G401 (cell line): ENCODE results near the gene GPR160. TPM values are rescaled to one million over a fixed set of nuclear protein-coding genes. Genes with fewer than 3 reads are reported as not detected.
"Not testable (repeated sequence)": the region's sequence is repeated elsewhere in the genome, so short reads cannot be mapped to it uniquely, and the experiment has no call there.

Experiments
- DNase-seq: peaks from one replicate; pipeline ENCODE4 v3.0.0-alpha.2; 2015; ENCODE audit warnings: low spot score
- in situ Hi-C: cut with HindIII; loops from 2 replicates; pipeline ENCODE4 v1.10.0; 2016; ENCODE audit warnings: low sequenced_read_pairs, mixed read lengths
- total RNA-seq: library from RNA; depleted of rRNA; stranded (reverse); fragments of >200 nt; shearing (Covaris generic); gene quantifications from 2 replicates; pipeline ENCODE4 v1.2.3, GENCODE V29; 2014; rRNA removed

The GPR160 gene
- 4.2 and 8.9 TPM in 2 replicates for total RNA-seq

GRCh38 chr3:170037463-170038433 lies at the start of gene GPR160:
Gene GPR160 (plus strand): TSS chr3:170037995. CDS start chr3:170083973, 45,978 bp downstream.
- in situ Hi-C loops, result no loop called here
- DNase-seq, result peak; percentile 5

- no peak for DNase-seq
- in situ Hi-C loops, result no loop called here
These were observed 47.4 kb upstream of the GPR160 start for GRCh38 chr3:169990431-169990830.

DNA sequence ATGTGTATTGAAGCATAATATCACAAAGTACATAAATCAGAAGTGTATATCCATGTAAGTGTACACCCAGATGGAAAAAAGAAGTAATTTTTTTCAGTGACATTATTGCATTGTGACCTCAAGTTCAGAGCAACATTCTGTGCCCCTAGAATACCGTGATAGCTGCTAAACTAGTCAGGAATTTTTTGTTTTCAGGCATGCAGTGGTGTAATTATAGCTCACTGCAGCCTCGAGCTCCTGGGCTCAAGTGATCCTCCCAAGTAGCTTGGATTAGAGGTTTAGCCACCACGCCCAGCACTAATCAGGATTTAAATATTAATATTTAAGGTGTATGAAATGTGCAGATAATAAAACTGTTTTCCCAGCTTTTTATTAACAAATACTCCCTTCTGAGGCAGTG lies 45.6 kb upstream of the GPR160 start:
- in situ Hi-C loops, result no loop called here
- no peak for DNase-seq

- in situ Hi-C loops, result no loop called here
- DNase-seq, result no peak
These were observed 45.0 kb upstream of the GPR160 start for GRCh38 chr3:169992781-169993180.

- in situ Hi-C loops, result no loop called here
- no peak for DNase-seq
These were observed 44.0 kb upstream of the GPR160 start for GRCh38 chr3:169993761-169994160.

DNA sequence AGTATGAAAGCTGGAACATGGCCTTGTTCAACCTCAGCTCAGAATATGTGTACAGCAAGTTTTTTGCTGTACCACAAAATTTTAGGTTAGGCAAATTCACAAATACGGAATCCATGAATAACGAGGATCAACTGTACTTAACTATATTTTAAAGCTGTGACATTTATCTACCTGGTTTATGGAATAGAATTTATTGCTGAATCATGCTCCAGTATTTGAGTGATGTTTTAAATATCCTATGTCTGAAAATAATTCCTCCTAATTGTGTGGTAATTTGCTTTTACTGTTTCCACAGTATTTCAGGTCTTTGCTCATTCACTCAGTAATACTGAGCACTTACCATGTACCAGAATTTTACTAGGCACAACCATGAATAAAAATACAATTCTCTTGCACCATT lies 41.7 kb upstream of the GPR160 start:
- DNase-seq, result no peak
- in situ Hi-C loops, result no loop called here

GRCh38 chr3:169998668-169999131 lies 39.1 kb upstream of the GPR160 start:
- in situ Hi-C loops, result no loop called here
- no peak for DNase-seq

DNA sequence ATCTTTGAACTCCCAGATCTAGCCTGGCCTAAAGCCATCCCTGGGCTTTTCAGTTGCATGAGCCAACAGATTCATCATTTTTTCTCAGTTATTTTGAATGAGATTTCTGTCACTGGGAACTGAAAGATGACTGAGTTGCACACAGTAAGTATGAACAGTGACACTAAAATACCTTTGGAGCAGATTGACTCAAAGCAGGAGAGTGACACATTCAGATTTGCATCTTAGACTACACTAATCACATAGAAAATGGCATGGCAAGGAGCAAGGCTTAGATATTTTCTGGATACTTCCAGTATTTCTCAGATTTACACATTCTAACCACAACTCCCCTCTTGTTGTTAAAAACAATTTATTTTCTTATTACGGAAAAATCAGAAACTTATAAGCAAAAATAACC lies 38.4 kb upstream of the GPR160 start:
- in situ Hi-C loops, result no loop called here
- DNase-seq, result no peak

GRCh38 chr3:170000051-170000450 lies 37.7 kb upstream of the GPR160 start:
- in situ Hi-C loops, result no loop called here

GRCh38 chr3:170002231-170002630 lies 35.6 kb upstream of the GPR160 start:
- in situ Hi-C loops, result no loop called here
- no peak for DNase-seq

More at GRCh38 chr3:170000051-170000450, 37.7 kb upstream of the GPR160 start:
- no peak for DNase-seq

GRCh38 chr3:170002879-170003278 lies 34.9 kb upstream of the GPR160 start:
- in situ Hi-C loops, result no loop called here
- no peak for DNase-seq

DNA sequence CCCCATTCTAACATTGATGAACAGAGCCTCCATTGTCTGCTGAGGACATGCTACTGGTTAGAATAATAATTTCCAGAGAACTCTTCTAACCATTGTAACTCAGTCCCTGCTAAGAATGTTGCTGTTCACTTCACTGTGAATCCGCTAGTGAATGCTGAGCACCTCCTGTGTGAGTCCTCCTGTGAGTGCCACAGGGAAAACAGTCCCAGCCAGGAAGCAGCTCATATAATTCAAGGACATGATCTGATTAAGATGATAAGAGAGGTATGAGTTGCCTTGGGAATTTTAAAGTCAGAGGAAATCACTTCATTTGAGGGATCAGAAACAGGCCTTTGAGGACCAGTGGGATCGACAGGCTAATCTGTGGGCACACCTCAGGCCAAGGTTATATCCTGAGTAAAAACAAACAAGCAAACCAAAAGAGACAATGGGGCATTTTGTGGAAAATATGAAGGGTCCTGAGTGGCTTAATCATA lies 33.9 kb upstream of the GPR160 start:
- no peak for DNase-seq
- in situ Hi-C loops, result no loop called here

DNA sequence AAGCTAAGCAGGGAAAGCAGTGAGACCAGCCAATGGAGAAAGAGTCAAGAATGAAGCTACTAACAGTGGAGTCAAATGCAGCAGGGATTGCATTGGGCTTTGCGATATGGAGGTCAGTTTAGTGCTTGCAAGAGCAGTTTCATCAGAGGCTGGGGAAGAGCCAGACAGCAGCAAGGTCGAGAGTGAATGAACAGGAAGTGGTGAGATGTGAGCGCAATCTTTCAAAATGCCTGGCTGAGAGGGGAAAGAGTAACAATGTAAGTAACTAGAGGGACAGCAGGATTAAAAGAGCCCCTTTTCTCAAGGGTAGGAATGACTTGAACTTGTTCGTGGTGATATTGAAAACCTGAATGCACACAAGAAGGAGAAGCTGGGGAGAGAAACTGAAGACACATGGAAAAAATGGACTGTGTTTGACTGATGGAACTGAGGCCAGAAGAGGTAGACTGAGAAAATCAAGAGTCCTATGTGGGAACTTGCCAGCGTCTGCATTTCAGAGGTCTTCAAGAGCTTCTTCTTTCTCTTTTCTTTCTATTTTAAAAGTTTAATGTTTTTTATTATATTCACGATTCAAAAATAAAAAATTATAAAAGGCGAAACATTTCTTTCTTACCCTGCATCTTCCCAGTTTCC lies 30.6 kb upstream of the GPR160 start:
- DNase-seq, result no peak
- in situ Hi-C loops, result no loop called here

DNA sequence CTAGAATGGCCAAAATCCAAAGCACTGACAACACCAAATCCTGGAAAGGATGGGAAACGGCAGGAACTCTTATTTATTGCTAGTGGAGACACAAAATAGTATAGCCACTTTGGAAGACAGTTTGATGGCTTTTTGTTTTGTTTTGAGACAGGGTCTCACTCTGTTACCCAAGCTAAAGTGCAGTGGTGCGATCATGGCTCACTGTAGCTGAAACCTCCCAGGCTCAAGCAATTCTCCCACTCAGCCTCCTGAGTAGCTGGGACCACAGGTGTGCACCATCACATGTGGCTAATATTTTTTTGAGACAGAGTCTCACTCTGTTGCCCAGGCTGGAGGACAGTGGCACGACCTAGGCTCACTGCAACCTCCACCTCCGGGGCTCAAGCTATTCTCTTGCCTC lies 27.3 kb upstream of the GPR160 start:
- DNase-seq, result no peak
- in situ Hi-C loops, result no loop called here

DNA sequence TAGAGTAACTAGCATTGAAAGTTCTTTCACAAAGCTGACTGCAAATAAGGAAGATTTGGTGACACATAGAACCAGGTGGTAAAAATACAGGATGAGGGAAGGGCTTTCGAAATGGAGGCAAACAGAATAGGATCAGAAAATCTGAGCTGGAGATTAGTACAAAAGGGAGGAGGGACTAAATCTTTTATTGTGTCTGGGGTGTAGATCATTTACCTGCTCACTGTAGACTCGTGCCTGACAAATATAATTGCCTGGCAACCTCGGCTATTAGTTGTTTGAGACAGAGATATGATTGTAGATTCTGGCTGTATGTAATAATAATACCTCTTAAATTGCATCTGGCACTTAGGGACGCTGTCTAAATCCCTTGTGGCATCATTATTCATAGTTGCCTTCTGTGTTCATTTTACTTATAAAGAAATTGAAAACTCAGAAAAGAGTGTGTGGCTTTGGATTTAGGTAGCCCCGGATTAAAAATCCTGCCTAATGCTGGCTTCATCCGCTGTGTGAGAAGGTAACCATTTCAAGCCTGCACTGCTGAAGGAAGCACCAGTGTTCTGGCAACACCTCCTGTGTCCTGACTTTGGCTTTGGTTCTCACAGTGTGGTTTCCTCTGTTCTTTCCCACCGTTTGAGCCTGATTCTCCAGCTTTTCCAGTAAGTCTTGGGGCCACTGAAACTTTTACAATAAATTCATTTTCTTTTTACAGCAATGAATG lies 25.0 kb upstream of the GPR160 start:
- in situ Hi-C loops, result no loop called here
- DNase-seq, result no peak

- no peak for DNase-seq
- in situ Hi-C loops, result no loop called here
These were observed 21.7 kb upstream of the GPR160 start for GRCh38 chr3:170016057-170016456.

- in situ Hi-C loops, DNase-seq: not testable (repeated sequence)
These were observed 18.5 kb upstream of the GPR160 start for GRCh38 chr3:170019306-170019705.

DNA sequence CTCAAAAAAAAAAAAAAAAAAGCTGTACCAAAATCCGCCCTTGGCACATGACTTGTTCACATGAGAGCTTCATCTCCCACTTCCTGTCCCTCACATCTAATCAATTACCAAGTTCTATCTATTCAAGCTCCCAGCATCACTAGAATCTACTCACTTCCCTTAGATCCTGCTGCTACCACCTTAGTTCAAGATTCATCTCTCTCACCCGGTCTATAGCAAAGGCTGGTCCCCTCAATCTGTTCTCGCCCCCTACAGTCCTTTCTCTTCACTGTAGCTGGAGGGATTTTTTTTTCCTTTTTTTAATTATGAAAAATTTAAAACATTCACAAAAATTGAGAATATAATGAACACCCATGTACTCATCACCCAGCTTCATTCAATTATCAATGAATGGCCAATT lies 16.7 kb upstream of the GPR160 start:
- in situ Hi-C loops, result no loop called here
- no peak for DNase-seq

GRCh38 chr3:170022336-170022735 lies 15.5 kb upstream of the GPR160 start:
- no peak for DNase-seq
- in situ Hi-C loops, result no loop called here

- no peak for DNase-seq
- in situ Hi-C loops, result no loop called here
These were observed 14.6 kb upstream of the GPR160 start for GRCh38 chr3:170023165-170023564.
